ENCODE data around the gene CRTAC1.

GRCh38 chr10:98028168-98028770, 2.2 kb downstream of the CRTAC1 start:
- TF ChIP-seq, protein P1, sequence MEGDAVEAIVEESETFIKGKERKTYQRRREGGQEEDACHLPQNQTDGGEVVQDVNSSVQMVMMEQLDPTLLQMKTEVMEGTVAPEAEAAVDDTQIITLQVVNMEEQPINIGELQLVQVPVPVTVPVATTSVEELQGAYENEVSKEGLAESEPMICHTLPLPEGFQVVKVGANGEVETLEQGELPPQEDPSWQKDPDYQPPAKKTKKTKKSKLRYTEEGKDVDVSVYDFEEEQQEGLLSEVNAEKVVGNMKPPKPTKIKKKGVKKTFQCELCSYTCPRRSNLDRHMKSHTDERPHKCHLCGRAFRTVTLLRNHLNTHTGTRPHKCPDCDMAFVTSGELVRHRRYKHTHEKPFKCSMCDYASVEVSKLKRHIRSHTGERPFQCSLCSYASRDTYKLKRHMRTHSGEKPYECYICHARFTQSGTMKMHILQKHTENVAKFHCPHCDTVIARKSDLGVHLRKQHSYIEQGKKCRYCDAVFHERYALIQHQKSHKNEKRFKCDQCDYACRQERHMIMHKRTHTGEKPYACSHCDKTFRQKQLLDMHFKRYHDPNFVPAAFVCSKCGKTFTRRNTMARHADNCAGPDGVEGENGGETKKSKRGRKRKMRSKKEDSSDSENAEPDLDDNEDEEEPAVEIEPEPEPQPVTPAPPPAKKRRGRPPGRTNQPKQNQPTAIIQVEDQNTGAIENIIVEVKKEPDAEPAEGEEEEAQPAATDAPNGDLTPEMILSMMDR (IDR thresholded peaks at IDR 0.05; ENCODE audit: low read depth, low read length, missing input control) = peak; percentile 57
- TF ChIP-seq JUND (IDR thresholded peaks at IDR 0.05) = no peak
- no peak for TF ChIP-seq MAX (IDR thresholded peaks at IDR 0.05)
- no peak for TF ChIP-seq YY1 (IDR thresholded peaks at IDR 0.05)

Measured in liver (tissue), 3 donors.